ENCODE measurements around the gene ARIH2. TPM values are rescaled to one million over a fixed set of nuclear protein-coding genes. Genes with fewer than 3 reads are reported as not detected.

ARIH2 gene
- total and polyA plus RNA-seq, 2 experiments from 2014 or later: 76.4 to 118 TPM

GRCh38 chr3:48949376-48949717 is 30.7 kb downstream of the ARIH2 start:
- TF ChIP-seq CTCF (conservative IDR thresholded peaks at IDR 0.05; ENCODE audit: low read depth in 2 of 2): no peak
- no peak for TF ChIP-seq ZNF114 (CRISPR knock-in tag; IDR thresholded peaks at IDR 0.05)
- TF ChIP-seq REST (IDR thresholded peaks at IDR 0.05; ENCODE audit: unreplicated experiment): no peak
- TF ChIP-seq STAT1 (IDR thresholded peaks at IDR 0.05; ENCODE audit: unreplicated experiment): no peak
- no peak for TF ChIP-seq JUNB (IDR thresholded peaks at IDR 0.05; ENCODE audit: unreplicated experiment)
- TF ChIP-seq EZH2 (IDR thresholded peaks at IDR 0.05; ENCODE audit: low read depth, unreplicated experiment): no peak
- H3K4me2 ChIP-seq: no peak overlapping the region
- H3F3A ChIP-seq (replicated peaks; ENCODE audit: low read depth): peaks cover 5% of the 10 kb centered on the region; the same call in 1 of the 2 replicates
- H3K27ac Mint-ChIP-seq: no peak overlapping the region
- H3K36me3 Mint-ChIP-seq (ENCODE audit: low read depth): peaks cover 6% of the 10 kb centered on the region; the same call in 2 of the 3 replicates
- peaks cover 33% of the 10 kb centered on the region for H4K20me1 ChIP-seq (replicated peaks; ENCODE audit: insufficient read depth)
- no peak overlapping the region; the same call in 2 of the 3 replicates for H3K4me3 Mint-ChIP-seq
- DNase-seq (ENCODE audit: low spot score) (no peak), ATAC-seq (no peak)
- H3K9me3 Mint-ChIP-seq: no peaks in the 10 kb centered on the region
- no peaks in the 10 kb centered on the region for H3K36me3 ChIP-seq (ENCODE audit: insufficient read depth)
- H3K27me3 Mint-ChIP-seq (ENCODE audit: insufficient read depth, low read depth, poor library complexity): peaks cover 3% of the 10 kb centered on the region
- no peak overlapping the region for H2AFZ ChIP-seq
- peaks cover 93% of the 10 kb centered on the region for H3K79me2 ChIP-seq (replicated peaks; ENCODE audit: insufficient read depth)
- peaks cover 12% of the 10 kb centered on the region; the same call in 1 of the 2 replicates for H3K4me1 ChIP-seq (ENCODE audit: insufficient read depth)
- H3K9me2 ChIP-seq (ENCODE audit: insufficient read depth): no peaks in the 10 kb centered on the region
- H3K27me3 ChIP-seq (ENCODE audit: insufficient read depth): no peaks in the 10 kb centered on the region
- H3K4me3 ChIP-seq: no peak overlapping the region
- 0 out of 2 replicates have a peak overlapping the region, but pooled peaks have one; percentile 16 for H3K27ac ChIP-seq (ENCODE audit: low read depth)
- peaks cover 11% of the 10 kb centered on the region; the same call in 2 of the 3 replicates for H3K4me1 Mint-ChIP-seq

GRCh38 chr3:48950051-48950450 is 31.4 kb downstream of the ARIH2 start:
- H3K27me3 ChIP-seq (ENCODE audit: insufficient read depth): no peaks in the 10 kb centered on the region
- no peak overlapping the region for H3K27ac ChIP-seq (ENCODE audit: low read depth)
- no peaks in the 10 kb centered on the region for H3K9me2 ChIP-seq (ENCODE audit: insufficient read depth)
- H3K36me3 Mint-ChIP-seq (ENCODE audit: low read depth): peaks cover 6% of the 10 kb centered on the region; the same call in 2 of the 3 replicates
- no peak overlapping the region for H2AFZ ChIP-seq
- H3K27me3 Mint-ChIP-seq (ENCODE audit: insufficient read depth, low read depth, poor library complexity): peaks cover 3% of the 10 kb centered on the region
- no peak overlapping the region for H3K4me2 ChIP-seq
- H3K4me1 Mint-ChIP-seq: peaks cover 11% of the 10 kb centered on the region; the same call in 2 of the 3 replicates
- H4K20me1 ChIP-seq (replicated peaks; ENCODE audit: insufficient read depth): peaks cover 33% of the 10 kb centered on the region
- H3F3A ChIP-seq (replicated peaks; ENCODE audit: low read depth): peaks cover under 1% of the 10 kb centered on the region; the same call in 1 of the 2 replicates
- peaks cover 93% of the 10 kb centered on the region for H3K79me2 ChIP-seq (replicated peaks; ENCODE audit: insufficient read depth)
- ATAC-seq (no peak), DNase-seq (ENCODE audit: low spot score) (no peak)
- no peaks in the 10 kb centered on the region for H3K36me3 ChIP-seq (ENCODE audit: insufficient read depth)
- no peak overlapping the region for H3K27ac Mint-ChIP-seq
- H3K4me1 ChIP-seq (ENCODE audit: insufficient read depth): peaks cover 12% of the 10 kb centered on the region; the same call in 1 of the 2 replicates
- H3K4me3 Mint-ChIP-seq: no peak overlapping the region
- no peaks in the 10 kb centered on the region for H3K9me3 Mint-ChIP-seq
- H3K4me3 ChIP-seq: no peak overlapping the region
- TF ChIP-seq ZNF462 (CRISPR knock-in tag; IDR thresholded peaks at IDR 0.05) (no peak), STAT1 (IDR thresholded peaks at IDR 0.05; ENCODE audit: unreplicated experiment) (no peak), EZH2phosphoT487 (IDR thresholded peaks at IDR 0.05; ENCODE audit: unreplicated experiment) (no peak), JUNB (IDR thresholded peaks at IDR 0.05; ENCODE audit: unreplicated experiment) (no peak)
